Measurements from ENCODE around the gene PLCL1. TPM values are rescaled to one million over a fixed set of nuclear protein-coding genes. Genes with fewer than 3 reads are reported as not detected.

The PLCL1 gene
- total RNA-seq, 4 donors from 2014 or later: 6.6 to 10.0 (median 7.9) TPM

- H3K36me3 ChIP-seq: no peaks in the 10 kb centered on the region
- H3K27ac ChIP-seq: no peak overlapping the region
- H3K27me3 ChIP-seq: no peaks in the 10 kb centered on the region
- no peak for DNase-seq (ENCODE audit: low spot score in 2 of 2)
- peaks cover 0 to 15% (median 0%) of the 10 kb centered on the region in 4 donors for H3K4me1 ChIP-seq
- no peak overlapping the region for H3K4me3 ChIP-seq
- no peaks in the 10 kb centered on the region for H3K9me3 ChIP-seq
- no peak for TF ChIP-seq POLR2A (IDR thresholded peaks at IDR 0.05)
- no peak for TF ChIP-seq EP300 (IDR thresholded peaks at IDR 0.05)
- TF ChIP-seq CTCF (IDR thresholded peaks at IDR 0.05): no peak
- 85 to 90% methylated on average over 1 of the region's 1 CpG for WGBS, 2 donors
These were observed 115.7 kb downstream of the PLCL1 start for GRCh38 chr2:197920088-197920487.

GRCh38 chr2:197920592-197921201 is 116.3 kb downstream of the PLCL1 start:
- Histone ChIP-seq H3K36me3 (no peaks in the 10 kb centered on the region), H3K4me1 (peaks cover 0 to 15% (median 0%) of the 10 kb centered on the region in 4 donors), H3K27me3 (no peaks in the 10 kb centered on the region), H3K9me3 (no peaks in the 10 kb centered on the region), H3K27ac (no peak overlapping the region), H3K4me3 (no peak overlapping the region)
- 85 to 86% methylated on average over 5 of the region's 5 CpGs for WGBS, 2 donors
- TF ChIP-seq POLR2A (IDR thresholded peaks at IDR 0.05) (no peak), CTCF (IDR thresholded peaks at IDR 0.05) (no peak), EP300 (IDR thresholded peaks at IDR 0.05) (no peak)
- no peak for DNase-seq (ENCODE audit: low spot score in 2 of 2)

GRCh38 chr2:197924483-197924882 is 120.1 kb downstream of the PLCL1 start:
- TF ChIP-seq POLR2A (IDR thresholded peaks at IDR 0.05): no peak
- no peak for TF ChIP-seq EP300 (IDR thresholded peaks at IDR 0.05)
- no peak for TF ChIP-seq CTCF (IDR thresholded peaks at IDR 0.05)
- Histone ChIP-seq H3K27ac (no peak overlapping the region), H3K36me3 (no peaks in the 10 kb centered on the region), H3K4me3 (no peak overlapping the region), H3K9me3 (no peaks in the 10 kb centered on the region), H3K27me3 (no peaks in the 10 kb centered on the region), H3K4me1 (peaks cover 0 to 20% (median 0%) of the 10 kb centered on the region in 4 donors)
- no peak for DNase-seq (ENCODE audit: low spot score in 2 of 2)
- whole genome bisulfite sequencing, 2 donors: 84 to 87% methylated on average over 5 of the region's 5 CpGs

- Histone ChIP-seq H3K27me3 (no peaks in the 10 kb centered on the region), H3K4me3 (no peak overlapping the region), H3K27ac (no peak overlapping the region), H3K4me1 (peaks cover 0 to 20% (median 0%) of the 10 kb centered on the region in 4 donors), H3K9me3 (no peaks in the 10 kb centered on the region), H3K36me3 (no peaks in the 10 kb centered on the region)
- no peak for DNase-seq (ENCODE audit: low spot score in 2 of 2)
- TF ChIP-seq CTCF (IDR thresholded peaks at IDR 0.05): no peak
- TF ChIP-seq POLR2A (IDR thresholded peaks at IDR 0.05): no peak
- TF ChIP-seq EP300 (IDR thresholded peaks at IDR 0.05): no peak
These were observed 120.8 kb downstream of the PLCL1 start for GRCh38 chr2:197925204-197925603.

GRCh38 chr2:197925976-197926375 is 121.6 kb downstream of the PLCL1 start:
- Histone ChIP-seq H3K4me1 (peaks cover 0 to 20% (median 0%) of the 10 kb centered on the region in 4 donors), H3K27me3 (no peaks in the 10 kb centered on the region), H3K27ac (no peak overlapping the region), H3K4me3 (no peak overlapping the region), H3K36me3 (no peaks in the 10 kb centered on the region), H3K9me3 (no peaks in the 10 kb centered on the region)
- no peak for DNase-seq (ENCODE audit: low spot score in 2 of 2)
- TF ChIP-seq POLR2A (IDR thresholded peaks at IDR 0.05) (no peak), EP300 (IDR thresholded peaks at IDR 0.05) (no peak), CTCF (IDR thresholded peaks at IDR 0.05) (no peak)
